K562 (cell line): ENCODE results near the gene EME1. TPM values are rescaled to one million over a fixed set of nuclear protein-coding genes. Genes with fewer than 3 reads are reported as not detected.

Experiments used
- ETV6 ChIP-seq, 3 experiments: fragments of 150-350 bp in 1 of 3; sonication (generic) in 1 of 3; formaldehyde crosslinking in 1 of 3; IDR thresholded peaks; 2 replicates each; pipeline versions ENCODE4 v1.6.1 to v1.8.0; 2014 to 2022; ENCODE audit warnings: borderline replicate concordance in 2 of 3, low read depth in 2 of 3, antibody characterized with exemption in 1 of 3, low read length in 1 of 3, mild to moderate bottlenecking in 1 of 3, missing genetic modification reagents in 1 of 3
- JUND ChIP-seq, 2 experiments: IDR thresholded peaks; 2 replicates in 1 of 2; 3 replicates in 1 of 2; pipeline ENCODE4 v1.6.1; 2011; ENCODE audit warnings: borderline replicate concordance in 2 of 2, low read depth in 2 of 2, low read length in 2 of 2, improper control_type of control experiment in 1 of 2, missing biosample characterization in 1 of 2, missing genetic modification characterization in 1 of 2, missing genetic modification reagents in 1 of 2
- KDM4B ChIP-seq, 2 experiments: fragments of 450-650 bp in 1 of 2; sonication (generic) in 1 of 2; IDR thresholded peaks; 2 replicates each; pipeline ENCODE4 v1.6.1; 2016 to 2017; ENCODE audit warnings: borderline replicate concordance in 2 of 2, antibody characterized with exemption in 1 of 2, low read depth in 1 of 2, mild to moderate bottlenecking in 1 of 2
- POLR2G ChIP-seq: fragments of 200-400 bp; formaldehyde crosslinking; IDR thresholded peaks from 2 replicates; pipeline ENCODE4 v1.6.1; 2017; ENCODE audit warnings: low read depth, mild to moderate bottlenecking, antibody characterized with exemption, low read length, moderate library complexity
- SETDB1 ChIP-seq: IDR thresholded peaks from one replicate; pipeline ENCODE4 v1.6.1; 2012; ENCODE audit warnings: low read length, control low read depth, inconsistent platforms
- ZNF589 ChIP-seq: fragments of 200-800 bp; sonication (Bioruptor generic); IDR thresholded peaks from 2 replicates; pipeline ENCODE4 v1.6.1; 2016; ENCODE audit warnings: low read depth, missing genetic modification characterization, missing compliant biosample characterization
- ZNF740 ChIP-seq, 3 experiments: fragments of 200-800 bp in 1 of 3; sonication (Bioruptor generic) in 1 of 3; sonication (generic) in 1 of 3; formaldehyde crosslinking in 1 of 3; IDR thresholded peaks; 2 replicates each; pipeline versions ENCODE4 v1.6.1 to v1.8.0; 2016 to 2022; ENCODE audit warnings: mild to moderate bottlenecking in 2 of 3, missing compliant biosample characterization in 2 of 3, missing genetic modification characterization in 2 of 3, missing genetic modification reagents in 1 of 3
- polyA plus RNA-seq, 8 experiments: library from polyadenylated mRNA; depleted of rRNA in 4 of 8; stranded (reverse) in 5 of 8; unstranded in 3 of 8; fragments of >200 nt; fragmentation: Nextera tagmentation in 2 of 8; fragmentation: Illumina TruSeq in 1 of 8; extraction: Ambion mirVana in 2 of 8; extraction: Trizol in 1 of 8; gene quantifications; 2 replicates each; pipeline versions ENCODE4 v1.2.1 to v1.2.3, GENCODE V29; 2011 to 2014; ENCODE audit warnings: inconsistent platforms in 1 of 8, missing spikeins in 1 of 8
- total RNA-seq, 7 experiments: library from RNA; depleted of rRNA in 6 of 7; stranded (reverse); fragments of >200 nt in 6 of 7; fragmentation: Illumina TruSeq in 2 of 7; extraction: Trizol in 2 of 7; gene quantifications; 2 replicates each; pipeline versions ENCODE4 v1.2.1 to v1.2.3, GENCODE V29; 2011 to 2021; ENCODE audit warnings: low replicate concordance in 1 of 7
- TF ChIP-seq, protein P1 (sequence below), 2 experiments: fragments of 150-350 bp in 1 of 2; IDR thresholded peaks; 2 replicates each; pipeline ENCODE4 v1.6.1; 2012 to 2016; ENCODE audit warnings: low read depth in 2 of 2, low read length in 2 of 2, mild to moderate bottlenecking in 1 of 2, moderate library complexity in 1 of 2

Gene EME1
- total and polyA plus RNA-seq, 9 of the 15 experiments (the other 6 are each of a cell fraction or from before 2014, with no cell fraction given), result 14.6 to 44.1 (median 24.0) TPM

DNA sequence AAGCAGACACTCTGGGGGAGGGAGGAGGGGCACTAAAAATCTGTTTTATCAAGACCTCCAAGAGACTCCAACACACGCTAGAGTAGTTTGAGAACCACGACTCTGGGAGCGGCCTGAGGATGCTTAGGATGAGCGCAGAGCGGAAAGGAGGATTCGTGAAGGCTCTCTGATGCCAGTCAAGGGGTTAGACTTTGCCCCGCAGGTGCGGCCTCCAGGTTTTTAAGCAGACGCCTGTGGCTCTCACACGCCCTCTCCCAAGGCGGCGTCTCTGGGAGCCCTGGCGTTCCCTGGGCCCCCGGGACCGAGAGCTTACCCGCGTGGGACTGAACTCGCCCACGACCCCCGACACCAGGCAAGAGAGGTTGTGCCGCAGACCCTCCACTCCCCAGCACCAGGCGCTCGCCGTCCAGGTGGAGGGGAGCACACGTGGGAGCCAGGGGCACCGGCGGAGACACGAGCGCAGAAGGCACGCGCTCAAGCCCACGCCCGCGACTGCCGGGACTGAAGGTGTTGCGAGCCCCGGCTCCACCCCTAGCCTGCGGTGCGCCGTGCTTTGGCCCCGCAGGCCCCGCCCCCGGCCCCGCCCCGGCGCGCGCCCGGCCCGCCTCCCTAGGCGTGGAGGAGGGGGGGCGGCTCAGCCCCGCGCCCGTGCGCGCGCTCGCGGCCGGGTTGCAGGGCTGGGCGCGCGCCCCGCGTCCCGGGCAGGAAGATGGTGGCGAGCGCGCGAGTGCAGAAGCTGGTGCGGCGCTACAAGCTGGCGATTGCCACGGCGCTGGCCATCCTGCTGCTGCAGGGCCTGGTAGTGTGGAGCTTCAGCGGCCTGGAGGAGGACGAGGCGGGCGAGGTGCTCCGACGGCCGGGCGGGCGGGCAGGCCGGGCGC is 27.4 kb upstream of the EME1 start, which contains the start of gene XYLT2 (continued):
- TF ChIP-seq, protein P1, sequence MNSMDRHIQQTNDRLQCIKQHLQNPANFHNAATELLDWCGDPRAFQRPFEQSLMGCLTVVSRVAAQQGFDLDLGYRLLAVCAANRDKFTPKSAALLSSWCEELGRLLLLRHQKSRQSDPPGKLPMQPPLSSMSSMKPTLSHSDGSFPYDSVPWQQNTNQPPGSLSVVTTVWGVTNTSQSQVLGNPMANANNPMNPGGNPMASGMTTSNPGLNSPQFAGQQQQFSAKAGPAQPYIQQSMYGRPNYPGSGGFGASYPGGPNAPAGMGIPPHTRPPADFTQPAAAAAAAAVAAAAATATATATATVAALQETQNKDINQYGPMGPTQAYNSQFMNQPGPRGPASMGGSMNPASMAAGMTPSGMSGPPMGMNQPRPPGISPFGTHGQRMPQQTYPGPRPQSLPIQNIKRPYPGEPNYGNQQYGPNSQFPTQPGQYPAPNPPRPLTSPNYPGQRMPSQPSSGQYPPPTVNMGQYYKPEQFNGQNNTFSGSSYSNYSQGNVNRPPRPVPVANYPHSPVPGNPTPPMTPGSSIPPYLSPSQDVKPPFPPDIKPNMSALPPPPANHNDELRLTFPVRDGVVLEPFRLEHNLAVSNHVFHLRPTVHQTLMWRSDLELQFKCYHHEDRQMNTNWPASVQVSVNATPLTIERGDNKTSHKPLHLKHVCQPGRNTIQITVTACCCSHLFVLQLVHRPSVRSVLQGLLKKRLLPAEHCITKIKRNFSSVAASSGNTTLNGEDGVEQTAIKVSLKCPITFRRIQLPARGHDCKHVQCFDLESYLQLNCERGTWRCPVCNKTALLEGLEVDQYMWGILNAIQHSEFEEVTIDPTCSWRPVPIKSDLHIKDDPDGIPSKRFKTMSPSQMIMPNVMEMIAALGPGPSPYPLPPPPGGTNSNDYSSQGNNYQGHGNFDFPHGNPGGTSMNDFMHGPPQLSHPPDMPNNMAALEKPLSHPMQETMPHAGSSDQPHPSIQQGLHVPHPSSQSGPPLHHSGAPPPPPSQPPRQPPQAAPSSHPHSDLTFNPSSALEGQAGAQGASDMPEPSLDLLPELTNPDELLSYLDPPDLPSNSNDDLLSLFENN (IDR thresholded peaks at IDR 0.05; ENCODE audit: low read depth in 2 of 2, low read length in 2 of 2), result no peak
- TF ChIP-seq ETV6 (IDR thresholded peaks at IDR 0.05; ENCODE audit: borderline replicate concordance in 1 of 2, low read depth in 2 of 2, low read length in 1 of 2), result no peak
- TF ChIP-seq ETV6 (CRISPR knock-in tag; IDR thresholded peaks at IDR 0.05; ENCODE audit: borderline replicate concordance), result no peak
- peak; percentile 91 for TF ChIP-seq POLR2G
- no peak for TF ChIP-seq SETDB1
- TF ChIP-seq JUND (IDR thresholded peaks at IDR 0.05; ENCODE audit: borderline replicate concordance, low read depth, low read length), result no peak
- TF ChIP-seq JUND (tag; IDR thresholded peaks at IDR 0.05; ENCODE audit: borderline replicate concordance, low read depth, low read length), result no peak
- TF ChIP-seq KDM4B (IDR thresholded peaks at IDR 0.05; ENCODE audit: borderline replicate concordance in 2 of 2, low read depth in 1 of 2), result no peak
- 0 out of 2 replicates have a peak, but pooled peaks have one; percentile 33 for TF ChIP-seq ZNF589 (CRISPR knock-in tag)
- no peak for TF ChIP-seq ZNF740 (CRISPR knock-in tag; IDR thresholded peaks at IDR 0.05)
- TF ChIP-seq ZNF740 (tag; IDR thresholded peaks at IDR 0.05), result no peak
